PC-9 (cell line): ENCODE data around the gene CDKN3. TPM values are rescaled to one million over a fixed set of nuclear protein-coding genes. Genes with fewer than 3 reads are reported as not detected.

ENCODE experiments used
- BruUV-seq: library from RNA; stranded (reverse); fragments of 400-500 nt; replicated peaks from 2 replicates; lab custom pipeline; 2021; lab: Mats Ljungman, UMichigan
- CTCF ChIA-PET: fragments of 300-600 bp; sonication (Branson Sonifier 250); formaldehyde crosslinking; loops from one replicate; lab custom pipeline; 2022; ENCODE audit warnings: antibody characterized with exemption; lab: Charles Lee
- POLR2A ChIA-PET: fragments of 300-600 bp; sonication (Branson Sonifier 250); formaldehyde crosslinking; loops from one replicate; lab custom pipeline; 2022; ENCODE audit warnings: antibody characterized with exemption; ENCODE audit not compliant: unreplicated experiment; lab: Charles Lee
- DNase-seq, 2 experiments: peaks; one replicate each; pipeline versions ENCODE4 v3.0.0 to v3.0.0-alpha.2; 2015 to 2022; ENCODE audit warnings: mixed read lengths in 1 of 2
- H2AFZ ChIP-seq: fragments of 200-600 bp; sonication (generic); 2 replicates; pipeline ENCODE4 v1.8.1; 2017; ENCODE audit warnings: antibody characterized with exemption
- H3F3A ChIP-seq: fragments of 200-600 bp; sonication (generic); 2 replicates; pipeline ENCODE4 v1.8.1; 2017; ENCODE audit warnings: antibody characterized with exemption, mild to moderate bottlenecking, low read depth; ENCODE audit not compliant: insufficient read depth
- H3K27ac ChIP-seq: fragments of 200-600 bp; sonication (generic); 2 replicates; pipeline ENCODE4 v1.6.1; 2016; ENCODE audit warnings: mixed run types
- H3K27me3 ChIP-seq: fragments of 200-600 bp; sonication (generic); 2 replicates; pipeline ENCODE4 v1.6.1; 2016; ENCODE audit warnings: low read depth, mixed run types; ENCODE audit not compliant: insufficient read depth
- H3K36me3 ChIP-seq: fragments of 200-600 bp; sonication (generic); 2 replicates; pipeline ENCODE4 v1.6.1; 2016; ENCODE audit warnings: low read depth, mixed run types
- H3K4me1 ChIP-seq: fragments of 200-600 bp; sonication (generic); replicated peaks from 2 replicates; pipeline ENCODE4 v1.6.1; 2016; ENCODE audit warnings: mixed run types; ENCODE audit not compliant: insufficient read depth
- H3K4me2 ChIP-seq: fragments of 200-600 bp; sonication (generic); 2 replicates; pipeline ENCODE4 v1.6.1; 2017; ENCODE audit warnings: mixed run types
- H3K4me3 ChIP-seq: fragments of 200-600 bp; sonication (generic); 2 replicates; pipeline ENCODE4 v1.6.1; 2016; ENCODE audit warnings: mixed run types
- H3K79me2 ChIP-seq: fragments of 200-600 bp; sonication (generic); 2 replicates; pipeline ENCODE4 v1.6.1; 2017; ENCODE audit warnings: low read depth, mixed run types
- H3K9me2 ChIP-seq: fragments of 200-600 bp; sonication (generic); 2 replicates; pipeline ENCODE4 v1.8.1; 2017; ENCODE audit warnings: mild to moderate bottlenecking; ENCODE audit not compliant: insufficient read depth
- H3K9me3 ChIP-seq: fragments of 200-600 bp; sonication (generic); 2 replicates; pipeline ENCODE4 v1.8.1; 2016; ENCODE audit warnings: low read depth; ENCODE audit not compliant: insufficient read depth
- H4K20me1 ChIP-seq: fragments of 200-600 bp; sonication (generic); 2 replicates; pipeline ENCODE4 v1.8.1; 2017; ENCODE audit not compliant: insufficient read depth
- EZH2 ChIP-seq: fragments of 200-600 bp; sonication (generic); IDR thresholded peaks from 2 replicates; pipeline ENCODE4 v1.8.0; 2017; ENCODE audit warnings: antibody characterized with exemption, low read depth
- intact Hi-C: fragments of 100-400 bp; cut with micrococcal nuclease; formaldehyde crosslinking; loops from one replicate; pipeline ENCODE4 v1.10.0; 2022; ENCODE audit not compliant: unreplicated experiment
- total RNA-seq: library from RNA; stranded (reverse); gene quantifications from 2 replicates; pipeline ENCODE4 v1.2.3, GENCODE V29; 2021
- TF ChIP-seq, protein P1 (sequence below): fragments of 200-600 bp; sonication (generic); conservative IDR thresholded peaks from 2 replicates; pipeline ENCODE4 v1.6.1; 2017; ENCODE audit warnings: mixed run types, antibody characterized with exemption, mild to moderate bottlenecking, moderate library complexity

The CDKN3 gene
- total RNA-seq, 1 experiment from 2014 or later = 105 TPM

DNA sequence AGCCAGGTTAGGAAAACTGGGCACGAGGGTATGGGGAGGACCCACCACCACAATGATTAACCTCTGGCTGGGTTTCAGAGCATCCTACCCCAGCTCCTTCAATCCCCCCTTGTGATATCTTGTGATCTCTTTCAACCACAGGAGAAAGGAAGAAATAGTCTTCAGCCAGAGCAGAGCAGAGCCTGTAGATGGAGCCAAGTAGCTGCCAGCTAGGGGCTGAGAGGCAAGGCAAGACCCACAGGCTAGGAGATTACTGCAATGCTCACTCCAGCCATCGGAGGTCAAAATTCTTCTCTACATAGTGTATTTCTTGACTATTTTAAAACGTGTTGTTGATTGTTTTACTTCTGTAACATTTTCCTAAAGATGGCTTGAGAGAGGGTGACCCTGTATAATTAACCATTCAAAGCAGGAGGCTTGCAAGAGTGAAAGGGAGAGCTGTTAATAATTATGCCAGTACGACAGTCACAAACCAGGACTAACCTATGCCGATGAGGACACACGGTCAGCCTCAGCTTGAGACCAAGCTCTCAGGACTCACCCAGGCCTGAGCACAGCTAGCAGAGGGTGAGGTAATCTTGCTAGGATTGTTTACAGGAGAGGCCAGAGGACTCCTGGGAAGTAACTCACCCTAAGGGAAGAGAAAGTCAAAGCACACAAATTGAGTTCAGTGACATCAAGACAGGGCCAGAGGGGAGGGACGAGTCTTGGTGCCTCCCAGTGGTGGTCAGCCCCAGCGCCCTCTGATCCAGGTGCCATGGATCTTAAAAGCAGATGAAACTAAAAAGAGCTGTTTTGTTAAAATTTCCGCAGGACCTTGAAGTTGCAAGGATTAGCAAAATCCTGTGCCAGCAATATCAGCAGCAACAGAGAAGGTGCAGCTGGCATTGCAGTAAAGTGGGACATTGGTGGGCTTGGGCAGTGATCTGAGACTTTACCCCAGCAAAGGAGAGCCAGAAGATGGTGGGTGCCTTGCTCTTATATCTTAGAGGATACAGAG, 29.8 kb upstream of the CDKN3 start:
- no peaks in the 10 kb centered on the region for H3K9me3 ChIP-seq
- no peaks in the 10 kb centered on the region for H3K36me3 ChIP-seq
- intact Hi-C loops = loop anchor here (2.0 to 10.0 kb wide), 5 partner anchors 55 to 528 kb away; no protein-coding TSS in a partner anchor
- ChIA-PET CTCF (interaction anchor here (0.6 to 0.9 kb wide), 2 partner anchors 54 to 558 kb away, joined by 3 to 6 read pairs; no protein-coding TSS in a partner anchor), POLR2A (interaction anchor here (0.6 kb wide), 1 partner anchor 833 kb away, joined by 4 read pairs; no protein-coding TSS in a partner anchor)
- BruUV-seq = no TSS peak
- no peaks in the 10 kb centered on the region for H3K27me3 ChIP-seq
- no peaks in the 10 kb centered on the region; the same call in 1 of the 2 replicates for H3F3A ChIP-seq
- 0 out of 2 replicates have a peak, but pooled peaks cover 7% of the 10 kb centered on the region for H3K4me1 ChIP-seq
- H3K4me2 ChIP-seq = no peak overlapping the region
- H3K4me3 ChIP-seq = no peak overlapping the region
- H2AFZ ChIP-seq = no peak overlapping the region
- H4K20me1 ChIP-seq = no peaks in the 10 kb centered on the region
- H3K9me2 ChIP-seq = no peaks in the 10 kb centered on the region
- peak; percentile 49 to 55 for DNase-seq
- TF ChIP-seq, protein P1, sequence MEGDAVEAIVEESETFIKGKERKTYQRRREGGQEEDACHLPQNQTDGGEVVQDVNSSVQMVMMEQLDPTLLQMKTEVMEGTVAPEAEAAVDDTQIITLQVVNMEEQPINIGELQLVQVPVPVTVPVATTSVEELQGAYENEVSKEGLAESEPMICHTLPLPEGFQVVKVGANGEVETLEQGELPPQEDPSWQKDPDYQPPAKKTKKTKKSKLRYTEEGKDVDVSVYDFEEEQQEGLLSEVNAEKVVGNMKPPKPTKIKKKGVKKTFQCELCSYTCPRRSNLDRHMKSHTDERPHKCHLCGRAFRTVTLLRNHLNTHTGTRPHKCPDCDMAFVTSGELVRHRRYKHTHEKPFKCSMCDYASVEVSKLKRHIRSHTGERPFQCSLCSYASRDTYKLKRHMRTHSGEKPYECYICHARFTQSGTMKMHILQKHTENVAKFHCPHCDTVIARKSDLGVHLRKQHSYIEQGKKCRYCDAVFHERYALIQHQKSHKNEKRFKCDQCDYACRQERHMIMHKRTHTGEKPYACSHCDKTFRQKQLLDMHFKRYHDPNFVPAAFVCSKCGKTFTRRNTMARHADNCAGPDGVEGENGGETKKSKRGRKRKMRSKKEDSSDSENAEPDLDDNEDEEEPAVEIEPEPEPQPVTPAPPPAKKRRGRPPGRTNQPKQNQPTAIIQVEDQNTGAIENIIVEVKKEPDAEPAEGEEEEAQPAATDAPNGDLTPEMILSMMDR = peak; percentile 54
- no peak for TF ChIP-seq EZH2
- H3K27ac ChIP-seq = no peak overlapping the region
- H3K79me2 ChIP-seq = no peaks in the 10 kb centered on the region

DNA sequence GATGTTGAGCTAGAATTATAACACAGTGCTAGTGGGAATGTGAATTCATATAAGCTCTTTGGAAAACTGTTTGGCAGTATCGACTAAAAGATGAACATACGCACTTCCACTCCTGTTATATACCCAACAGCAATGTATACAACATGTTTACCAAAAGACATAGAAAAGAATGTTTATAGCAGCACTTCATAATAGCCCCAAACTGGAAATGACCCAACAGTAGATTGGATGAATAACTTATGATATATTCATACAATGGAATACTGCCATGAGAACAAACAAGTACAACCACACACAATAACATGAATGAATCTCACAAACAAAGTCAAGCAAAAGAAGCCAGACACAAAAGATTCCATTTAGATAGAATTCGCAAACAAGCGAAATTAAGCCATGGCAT, 28.5 kb upstream of the CDKN3 start:
- intact Hi-C loops = loop anchor here (5.0 to 10.0 kb wide), 3 partner anchors 54 to 527 kb away; no protein-coding TSS in a partner anchor
- H3K4me1 ChIP-seq = 0 out of 2 replicates have a peak, but pooled peaks cover 7% of the 10 kb centered on the region
- H3K4me3 ChIP-seq = no peak overlapping the region
- H3K9me3 ChIP-seq = no peaks in the 10 kb centered on the region
- H3K4me2 ChIP-seq = no peak overlapping the region
- H2AFZ ChIP-seq = no peak overlapping the region
- H4K20me1 ChIP-seq = no peaks in the 10 kb centered on the region
- TF ChIP-seq, protein P1 = no peak
- no peak for TF ChIP-seq EZH2
- DNase-seq = no peak
- no TSS peak for BruUV-seq
- no peaks in the 10 kb centered on the region for H3K9me2 ChIP-seq
- no peak overlapping the region for H3K27ac ChIP-seq
- H3K27me3 ChIP-seq = no peaks in the 10 kb centered on the region
- CTCF ChIA-PET = no interaction called here
- POLR2A ChIA-PET = no interaction called here
- H3K79me2 ChIP-seq = no peaks in the 10 kb centered on the region
- H3K36me3 ChIP-seq = no peaks in the 10 kb centered on the region
- no peaks in the 10 kb centered on the region; the same call in 1 of the 2 replicates for H3F3A ChIP-seq

DNA sequence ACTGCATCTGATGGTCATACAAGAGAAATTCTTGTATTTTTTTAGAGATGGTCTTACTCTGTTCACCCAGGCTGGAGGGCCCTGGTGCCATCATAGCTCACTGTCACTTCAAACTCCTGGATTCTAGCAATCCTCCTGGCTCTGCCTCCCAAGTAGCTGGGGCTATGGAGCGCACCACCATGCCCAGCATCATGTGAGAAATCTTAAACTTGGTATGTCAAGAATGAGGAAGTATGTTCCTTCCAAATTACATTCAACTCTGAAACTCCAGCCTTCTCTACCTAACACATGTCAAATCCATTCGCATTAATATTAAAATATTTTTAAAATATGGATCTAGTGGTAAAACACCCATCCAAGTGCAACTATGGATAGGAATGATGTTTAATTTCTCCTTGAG, 27.5 kb upstream of the CDKN3 start:
- intact Hi-C loops = loop anchor here (5.0 to 10.0 kb wide), 3 partner anchors 53 to 525 kb away; no protein-coding TSS in a partner anchor
- POLR2A ChIA-PET = interaction anchor here (0.7 kb wide), 1 partner anchor 761 kb away, joined by 4 read pairs; no protein-coding TSS in a partner anchor
- no peak overlapping the region for H3K27ac ChIP-seq

More for the DNA sequence above, 27.5 kb upstream of the CDKN3 start:
- DNase-seq = no peak
- Histone ChIP-seq H2AFZ (no peak overlapping the region), H3K9me2 (no peaks in the 10 kb centered on the region), H3K79me2 (no peaks in the 10 kb centered on the region), H3K9me3 (no peaks in the 10 kb centered on the region), H3K27me3 (no peaks in the 10 kb centered on the region), H3K4me1 (0 out of 2 replicates have a peak, but pooled peaks cover 6% of the 10 kb centered on the region), H3F3A (no peaks in the 10 kb centered on the region; the same call in 1 of the 2 replicates), H3K4me3 (no peak overlapping the region), H3K4me2 (no peak overlapping the region), H4K20me1 (no peaks in the 10 kb centered on the region), H3K36me3 (no peaks in the 10 kb centered on the region)
- no peak for TF ChIP-seq EZH2
- TF ChIP-seq, protein P1 = no peak
- CTCF ChIA-PET = no interaction called here
- BruUV-seq = no TSS peak
